ENCODE data around the gene TAC1.
"Not testable (repeated sequence)": the region's sequence is repeated elsewhere in the genome, so short reads cannot be mapped to it uniquely, and the experiment has no call there.

The TAC1 gene

GRCh38 chr7:97731736-97732564, at the start of gene TAC1:
TAC1 (plus strand) TSS chr7:97732086; CDS start chr7:97732613, 527 bp downstream.
- no peak for DNase-seq

GRCh38 chr7:97685952-97686351, 45.9 kb upstream of the TAC1 start:
- DNase-seq, result no peak

DNA sequence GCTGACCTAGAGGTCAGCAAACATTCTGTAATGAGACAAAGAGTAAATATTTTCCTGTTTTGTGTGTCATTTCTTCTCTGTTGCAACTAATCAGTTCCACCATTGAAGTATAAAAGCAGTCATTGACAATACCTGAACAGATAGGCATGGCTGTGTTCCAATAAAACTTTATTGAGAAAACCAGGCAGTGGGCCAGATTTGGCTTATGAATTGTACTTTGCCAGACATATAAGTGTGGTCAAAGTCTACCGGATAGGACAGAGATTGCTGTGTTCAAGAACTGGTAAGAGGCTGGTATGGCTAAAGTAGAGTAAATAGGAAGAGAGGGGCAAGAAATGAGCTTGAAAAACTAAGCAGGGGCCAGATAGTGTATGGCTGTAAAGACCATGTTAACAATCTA, 38.3 kb upstream of the TAC1 start:
- no peak for DNase-seq

- DNase-seq, result no peak
These were observed 37.5 kb upstream of the TAC1 start for GRCh38 chr7:97694355-97694754.

GRCh38 chr7:97697396-97697795, 34.5 kb upstream of the TAC1 start:
- no peak for DNase-seq

DNA sequence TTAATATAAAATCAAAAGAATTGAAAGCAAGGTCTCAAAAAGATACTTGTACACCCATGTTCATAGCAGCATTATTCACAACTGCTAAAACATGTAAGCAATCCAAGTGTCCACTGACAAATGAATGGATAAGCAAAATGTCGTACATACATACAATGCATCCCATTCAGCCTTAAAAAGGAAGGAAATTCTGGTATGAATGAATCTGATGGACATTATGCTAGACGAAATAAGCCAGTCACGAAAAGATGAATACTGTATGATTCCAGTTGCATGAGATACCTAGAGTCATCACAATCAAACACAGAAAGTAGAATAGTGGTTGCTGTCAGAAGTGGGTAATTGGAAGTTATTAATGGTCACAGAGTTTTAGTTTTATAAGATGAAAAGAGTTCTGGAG, 9.5 kb upstream of the TAC1 start:
- DNase-seq, result no peak

- DNase-seq, result no peak
These were observed 834 bp downstream of the TAC1 start for GRCh38 chr7:97732565-97733275.

DNA sequence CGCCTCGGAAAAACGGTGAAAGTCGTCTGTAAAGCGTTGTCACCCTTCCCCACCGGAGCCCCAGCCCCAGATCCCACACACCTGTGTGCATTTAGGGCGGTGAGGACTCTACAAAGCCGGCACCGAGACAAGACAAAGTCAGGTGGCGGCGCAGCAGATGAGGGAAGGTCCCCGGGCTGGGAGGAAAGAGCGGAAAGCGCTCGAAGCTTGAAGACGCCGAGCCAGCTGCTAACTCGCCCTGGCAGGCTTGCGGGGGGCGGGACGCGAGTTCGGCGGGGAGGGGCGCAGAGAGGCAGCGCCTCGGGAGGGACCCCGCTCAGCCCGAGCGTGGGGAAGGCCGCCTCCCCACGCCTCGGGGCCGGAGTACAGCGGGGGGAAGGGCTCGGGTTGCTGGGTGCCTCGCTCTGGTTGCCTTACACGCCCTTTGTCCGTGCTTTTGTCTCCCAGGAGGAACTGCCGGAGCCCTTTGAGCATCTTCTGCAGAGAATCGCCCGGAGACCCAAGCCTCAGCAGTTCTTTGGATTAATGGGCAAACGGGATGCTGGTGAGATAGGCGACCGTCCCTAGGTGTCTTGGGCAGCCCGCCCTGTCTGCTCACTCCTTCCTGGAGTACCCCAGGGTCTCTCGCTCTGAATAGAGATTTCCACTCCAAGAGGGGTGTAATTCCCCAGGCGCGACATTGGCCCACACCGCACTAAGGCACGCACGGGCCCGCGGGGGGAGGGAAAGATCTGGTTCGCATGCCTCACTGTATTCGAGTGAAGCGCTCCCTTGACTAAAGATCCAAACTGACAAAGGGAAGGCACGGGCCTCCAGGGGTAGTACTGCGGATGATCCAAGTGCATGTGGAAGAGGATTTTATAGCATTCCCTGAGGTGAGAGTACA, 1.6 kb downstream of the TAC1 start:
- DNase-seq, result no peak

- DNase-seq, result no peak
These were observed 2.4 kb downstream of the TAC1 start for GRCh38 chr7:97734255-97734654.

- DNase-seq, result no peak
These were observed 3.2 kb downstream of the TAC1 start for GRCh38 chr7:97735075-97735474.

- no peak for DNase-seq
These were observed 16.6 kb downstream of the TAC1 start for GRCh38 chr7:97748482-97748881.

- no peak for DNase-seq
These were observed 19.7 kb downstream of the TAC1 start for GRCh38 chr7:97751566-97751965.

GRCh38 chr7:97752215-97752614, 20.3 kb downstream of the TAC1 start:
- DNase-seq, result no peak

DNA sequence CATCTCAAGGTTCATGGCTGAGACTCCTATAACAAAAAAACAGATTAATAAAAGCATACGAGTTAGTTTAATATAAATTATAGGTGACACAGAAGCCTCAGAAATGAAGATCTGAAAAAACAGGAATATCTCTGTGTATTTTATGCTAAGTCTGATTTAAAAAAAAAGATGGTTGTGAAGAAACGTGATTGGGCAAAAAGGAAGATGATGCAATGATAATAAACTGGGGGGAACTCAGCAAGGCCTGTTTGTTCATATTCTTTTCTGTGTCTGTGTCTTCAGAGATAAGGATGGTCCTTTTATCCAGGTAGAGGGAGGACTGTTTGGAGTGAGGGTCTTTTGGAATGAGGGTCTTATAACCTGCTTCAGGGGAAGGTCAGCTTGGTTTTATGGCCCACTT, 25.9 kb downstream of the TAC1 start:
- DNase-seq, result no peak

- DNase-seq, result no peak
These were observed 39.0 kb downstream of the TAC1 start for GRCh38 chr7:97770850-97771249.

DNA sequence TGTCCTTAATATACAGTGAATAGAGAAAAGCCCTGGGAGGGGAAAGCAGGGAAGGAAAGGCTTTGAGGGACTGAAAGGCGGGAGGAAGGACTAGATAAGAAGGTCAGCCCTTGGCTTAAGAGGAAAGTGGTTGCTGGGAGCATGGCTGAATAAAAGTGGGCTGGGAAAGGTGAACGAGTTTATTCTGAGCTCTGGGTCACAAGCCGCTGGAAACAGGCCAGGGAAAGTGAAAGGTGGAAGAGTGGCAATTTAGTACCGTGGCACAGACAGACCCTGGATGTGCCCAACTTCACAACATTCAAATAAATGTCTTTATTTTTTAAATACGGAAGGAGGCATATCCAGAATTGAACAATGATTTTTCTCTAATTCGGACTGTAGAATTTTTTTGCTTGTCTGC, 39.7 kb downstream of the TAC1 start:
- DNase-seq, result no peak

DNA sequence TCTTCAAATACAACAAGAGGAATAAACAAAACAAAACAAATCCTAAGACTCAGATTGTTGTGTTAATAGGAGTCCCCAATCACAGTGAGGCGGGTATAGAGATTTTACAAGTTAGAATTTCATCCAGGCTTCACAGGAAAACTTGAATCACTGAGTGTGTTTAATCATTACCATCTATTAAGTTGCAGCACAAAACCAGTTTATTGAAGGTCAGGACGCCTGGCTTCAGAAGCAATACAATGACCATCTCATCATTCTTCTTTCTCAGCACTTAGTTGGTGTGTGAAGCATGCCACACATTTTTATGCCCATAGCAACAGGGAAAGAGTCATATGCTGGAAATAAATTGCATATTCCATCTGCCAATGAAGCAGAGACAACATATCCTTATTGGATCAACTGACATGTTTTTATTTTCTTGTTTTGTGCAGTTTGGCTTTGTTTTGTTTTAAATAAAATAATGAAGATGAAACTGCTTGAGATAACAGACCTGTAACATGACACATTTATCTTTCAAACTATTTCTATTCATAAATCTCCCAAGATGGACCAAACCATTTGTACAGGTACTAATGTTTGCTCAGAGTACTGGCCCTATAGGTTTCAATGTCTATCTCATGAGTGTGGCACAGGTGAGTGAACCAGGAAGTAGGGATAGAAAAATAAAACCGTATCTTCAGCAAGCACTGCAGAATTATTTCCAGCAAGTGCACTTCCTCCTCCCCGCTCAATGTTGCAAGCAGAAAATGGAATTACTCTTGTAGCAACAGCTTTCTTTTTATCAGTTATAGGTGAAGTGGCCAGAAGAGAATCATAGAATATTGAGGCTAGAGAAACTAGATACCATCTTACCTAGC, 40.4 kb downstream of the TAC1 start:
- DNase-seq, result no peak

DNA sequence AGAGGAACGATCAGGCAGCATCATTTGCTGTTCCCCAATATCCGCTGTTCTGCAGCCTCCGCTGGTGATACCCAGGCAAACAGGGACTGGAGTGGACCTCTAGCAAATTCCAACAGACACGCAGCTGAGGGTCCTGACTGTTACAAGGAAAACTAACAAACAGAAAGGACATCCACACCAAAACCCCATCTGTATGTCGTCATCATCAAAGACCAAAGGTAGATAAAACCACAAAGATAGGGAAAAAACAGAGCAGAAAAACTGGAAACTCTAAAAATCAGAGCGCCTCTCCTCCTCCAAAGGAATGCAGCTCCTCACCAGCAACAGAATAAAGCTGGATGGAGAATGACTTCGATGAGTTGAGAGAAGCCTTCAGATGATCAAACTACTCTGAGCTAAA, 54.5 kb downstream of the TAC1 start:
- not testable (repeated sequence) for DNase-seq
